ENCODE data around the gene DNAH12. TPM values are rescaled to one million over a fixed set of nuclear protein-coding genes. Genes with fewer than 3 reads are reported as not detected.

The DNAH12 gene
- total RNA-seq, 4 donors from 2014 or later, result 0.16 to 0.44 (median 0.27) TPM

DNA sequence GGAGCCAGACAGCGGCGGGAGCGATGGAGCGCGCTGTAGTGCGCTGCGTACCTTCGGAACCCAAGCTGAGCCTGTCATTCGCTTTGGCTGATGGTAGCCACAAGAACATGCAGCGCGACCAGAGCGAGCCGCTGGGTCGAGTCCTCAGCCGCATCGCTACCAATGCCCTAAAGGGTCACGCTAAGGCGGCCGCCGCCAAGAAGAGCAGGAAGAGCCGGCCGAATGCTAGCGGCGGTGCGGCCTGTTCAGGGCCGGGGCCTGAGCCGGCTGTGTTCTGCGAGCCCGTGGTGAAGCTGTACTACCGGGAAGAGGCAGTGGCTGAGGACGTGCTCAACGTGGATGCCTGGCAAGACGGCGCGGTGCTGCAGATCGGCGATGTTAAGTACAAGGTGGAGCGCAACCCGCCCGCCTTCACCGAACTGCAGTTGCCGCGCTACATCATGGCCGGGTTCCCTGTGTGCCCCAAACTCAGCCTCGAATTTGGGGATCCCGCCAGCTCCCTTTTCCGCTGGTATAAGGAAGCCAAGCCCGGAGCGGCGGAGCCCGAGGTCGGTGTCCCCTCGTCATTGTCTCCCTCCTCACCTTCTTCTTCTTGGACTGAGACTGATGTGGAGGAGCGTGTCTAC, 12.4 kb upstream of the DNAH12 start:
- no peak for TF ChIP-seq CTCF (IDR thresholded peaks at IDR 0.05; ENCODE audit: low read depth)

DNA sequence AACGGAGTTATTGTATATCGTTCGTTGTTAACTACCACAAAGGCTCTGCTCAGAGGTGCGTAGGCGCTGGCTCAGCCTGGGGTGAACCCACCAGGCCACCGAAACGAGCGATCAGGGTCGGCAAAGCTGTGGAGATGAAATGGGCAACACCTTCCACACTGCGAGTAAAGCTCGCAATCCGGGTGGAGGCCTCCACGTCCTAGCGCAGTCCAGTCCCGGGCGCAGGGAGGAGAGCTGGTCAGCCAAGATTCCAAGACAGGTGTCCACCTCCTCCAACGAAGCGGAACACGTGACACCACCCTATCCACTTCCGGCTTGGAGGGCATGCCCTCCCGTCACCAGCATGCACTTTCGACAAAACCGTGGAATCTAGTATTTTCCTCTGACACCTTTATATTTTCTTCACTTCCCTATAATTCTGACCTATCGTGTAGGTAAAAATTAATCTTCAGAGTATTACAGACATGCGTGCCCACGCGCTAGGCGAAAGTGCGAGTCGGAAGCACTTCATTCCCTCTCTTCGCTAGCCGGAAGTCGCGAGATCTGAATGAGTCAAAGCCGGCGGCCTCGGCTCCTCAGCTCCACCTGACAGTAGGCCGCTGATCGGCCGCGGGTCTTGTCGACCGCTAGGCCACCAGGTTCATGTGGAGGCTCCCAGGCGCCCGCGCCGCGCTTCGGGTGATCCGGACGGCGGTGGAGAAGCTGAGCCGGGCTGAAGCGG, 11.8 kb upstream of the DNAH12 start, which contains the start of gene PDE12:
Gene PDE12, plus strand, starts transcription at position 537 of the 721 bp plus-strand sequence. Its CDS starts 106 bp downstream, at position 643.
- no peak for TF ChIP-seq CTCF (IDR thresholded peaks at IDR 0.05; ENCODE audit: low read depth)

DNA sequence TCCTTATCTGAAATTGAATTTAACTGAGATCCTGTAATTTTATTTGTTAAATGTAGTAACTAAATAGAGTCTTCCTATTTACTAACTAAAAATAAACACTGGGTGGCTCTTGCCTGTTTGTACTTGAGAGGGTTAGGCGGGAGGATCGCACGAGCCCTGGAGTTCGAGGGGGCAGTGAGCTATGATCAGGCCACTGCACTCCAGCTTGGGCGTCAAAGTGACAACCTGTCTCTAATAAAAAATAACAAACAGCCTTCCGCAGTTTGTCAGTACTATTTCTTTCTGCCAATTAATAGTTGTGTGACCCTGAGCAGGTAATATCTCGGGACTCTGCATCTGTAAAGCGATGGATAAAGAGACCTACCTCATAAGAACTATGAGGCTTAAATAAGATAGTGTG, 11.2 kb upstream of the DNAH12 start:
- no peak for TF ChIP-seq CTCF (IDR thresholded peaks at IDR 0.05; ENCODE audit: low read depth)

GRCh38 chr3:57546616-57547015, 2.5 kb upstream of the DNAH12 start:
- no peak for TF ChIP-seq CTCF (IDR thresholded peaks at IDR 0.05; ENCODE audit: low read depth)

DNA sequence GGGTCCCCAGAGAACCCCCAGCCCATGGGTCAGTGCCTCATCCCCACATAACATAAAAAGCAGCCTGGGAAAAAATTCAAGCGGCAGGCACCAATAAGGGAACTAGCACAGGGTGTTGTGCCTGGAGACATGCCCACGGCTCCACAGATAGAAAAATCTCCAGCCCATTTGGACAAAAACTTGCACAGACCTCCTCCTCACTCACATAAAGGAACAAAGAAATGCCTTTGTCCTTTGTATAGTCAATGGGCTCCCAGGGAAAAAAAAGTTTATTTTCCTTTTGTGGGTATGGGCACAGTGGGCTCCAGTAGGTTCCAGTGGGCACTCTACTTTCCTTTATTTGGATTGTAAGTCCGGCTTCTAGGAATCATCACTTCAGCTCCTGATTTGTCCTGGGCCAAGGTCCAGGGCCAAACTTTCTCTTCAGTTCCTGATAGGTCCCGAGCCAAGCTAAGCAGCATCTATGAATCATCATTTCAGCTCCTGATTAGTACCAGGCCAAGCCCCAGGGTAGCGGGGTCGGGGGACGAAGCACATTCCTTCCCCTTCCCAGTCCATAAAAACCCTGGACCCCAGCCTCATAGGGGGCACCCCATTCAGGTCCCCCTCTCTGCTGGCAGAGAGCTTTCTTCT, 1.6 kb upstream of the DNAH12 start:
- TF ChIP-seq CTCF (IDR thresholded peaks at IDR 0.05; ENCODE audit: low read depth), result no peak

DNA sequence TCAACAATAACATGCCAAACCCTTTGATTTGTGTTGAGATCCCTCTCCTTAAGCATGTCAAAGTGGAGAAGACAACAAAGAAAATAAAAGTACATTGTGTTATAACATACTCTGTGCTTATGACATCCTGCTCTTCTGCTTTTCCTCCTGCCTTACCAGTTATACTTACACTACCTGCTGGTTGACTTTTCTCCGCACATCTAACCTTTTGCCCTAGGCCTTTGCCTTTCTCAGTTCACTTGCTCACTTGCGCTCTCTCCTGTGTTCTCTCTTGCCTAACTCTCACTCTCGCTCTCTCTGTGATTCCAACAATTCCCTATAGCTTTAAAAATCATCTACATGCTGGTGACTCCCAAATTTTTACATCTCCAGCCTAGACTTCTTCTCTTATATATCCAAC, 5.7 kb downstream of the DNAH12 start:
- no peak for TF ChIP-seq CTCF (IDR thresholded peaks at IDR 0.05; ENCODE audit: low read depth)

DNA sequence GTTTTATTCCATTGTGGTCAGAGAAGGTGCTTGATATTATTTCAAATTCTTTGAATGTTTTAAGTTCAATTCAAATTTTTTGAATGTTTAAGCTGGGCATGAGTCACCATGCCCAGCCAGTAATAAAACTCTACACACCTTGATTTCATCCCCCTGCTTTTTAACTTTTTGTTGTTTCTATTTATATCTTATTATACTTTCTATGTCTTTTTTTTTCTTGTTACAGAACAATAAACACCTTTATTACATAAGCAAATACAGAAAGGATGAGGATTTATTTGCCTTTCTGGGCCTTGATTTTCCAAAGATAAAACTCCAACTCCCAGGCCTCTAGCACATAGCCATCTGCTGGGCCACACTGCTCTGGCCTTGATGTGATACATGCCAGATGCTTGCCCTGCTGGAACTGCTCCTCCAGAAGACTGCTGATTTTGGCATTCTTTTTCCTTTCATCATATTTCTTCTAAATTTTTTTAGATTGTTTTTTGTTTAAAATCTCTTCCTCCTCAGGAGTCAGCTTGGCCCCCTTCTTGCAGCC, 14.0 kb downstream of the DNAH12 start:
- TF ChIP-seq CTCF (IDR thresholded peaks at IDR 0.05; ENCODE audit: low read depth), result no peak

Measured in subcutaneous adipose tissue (tissue), 4 donors.